Sigmoid colon (tissue), 7 donors: ENCODE measurements around the gene STEAP1. TPM values are rescaled to one million over a fixed set of nuclear protein-coding genes. Genes with fewer than 3 reads are reported as not detected.

Source experiments
- DNase-seq: peaks from one replicate; pipeline ENCODE4 v3.0.0-alpha.2; 2019
- H3K27ac ChIP-seq, 4 donors: fragments of 200-600 bp; sonication (generic); one replicate each; pipeline ENCODE4 v1.5.1; 2016 to 2019; ENCODE audit warnings: mild to moderate bottlenecking in 1 of 4
- H3K27me3 ChIP-seq, 3 donors: fragments of 200-600 bp; sonication (generic); one replicate each; pipeline ENCODE4 v1.5.1; 2019; ENCODE audit warnings: mild to moderate bottlenecking in 1 of 3
- H3K36me3 ChIP-seq, 4 donors: fragments of 200-600 bp; sonication (generic); one replicate each; pipeline ENCODE4 v1.5.1; 2016 to 2019
- H3K4me1 ChIP-seq, 4 donors: fragments of 200-600 bp; sonication (generic); one replicate each; pipeline ENCODE4 v1.5.1; 2017 to 2019
- H3K4me3 ChIP-seq, 4 donors: fragments of 200-600 bp; sonication (generic); one replicate each; pipeline ENCODE4 v1.5.1; 2017 to 2019; ENCODE audit warnings: mild to moderate bottlenecking in 2 of 4, moderate library complexity in 1 of 4
- H3K9me3 ChIP-seq, 4 donors: fragments of 200-600 bp in 3 of 4; sonication (generic) in 3 of 4; one replicate each; pipeline versions ENCODE4 v1.5.1 to v1.6.1; 2013 to 2019
- EP300 ChIP-seq, 4 donors: sonication (generic); formaldehyde crosslinking; IDR thresholded peaks; one replicate each; pipeline ENCODE4 v1.6.1; 2017; ENCODE audit warnings: antibody characterized with exemption in 4 of 4
- POLR2A ChIP-seq, 2 donors: fragments of 450-650 bp; IDR thresholded peaks; one replicate each; pipeline ENCODE4 v1.6.1; 2016; ENCODE audit warnings: antibody characterized with exemption in 2 of 2, mild to moderate bottlenecking in 2 of 2, moderate library complexity in 2 of 2
- POLR2AphosphoS5 ChIP-seq, 4 donors: sonication (generic); formaldehyde crosslinking; IDR thresholded peaks; one replicate each; pipeline ENCODE4 v1.6.1; 2017; ENCODE audit warnings: antibody characterized with exemption in 4 of 4
- WGBS, 2 donors: extraction: QIAGEN DNeasy Blood & Tissue Kit; methylation state at CpG; one replicate each; pipeline ENCODE4 v1.1.7; 2013; 5-methylcytosine and 5-hydroxymethylcytosine counted together
- intact Hi-C: fragments of 100-400 bp; cut with DNase I; formaldehyde crosslinking; loops from one replicate; pipeline ENCODE4 v1.15.1; 2023
- polyA plus RNA-seq, 3 donors: library from polyadenylated mRNA; stranded (reverse); fragments of 200-250 nt; gene quantifications; one replicate each; pipeline ENCODE4 v1.2.3, GENCODE V29; 2013
- total RNA-seq, 4 donors: library from RNA; depleted of rRNA; stranded (reverse); fragments of >200 nt; gene quantifications; one replicate each; pipeline ENCODE4 v1.1.0, GENCODE V29; 2016
- TF ChIP-seq, protein P1 (sequence below), 4 experiments: fragments of 450-650 bp in 3 of 4; fragments of 200-600 bp in 1 of 4; IDR thresholded peaks; one replicate each; pipeline ENCODE4 v1.5.1; 2016 to 2019; ENCODE audit warnings: antibody characterized with exemption in 4 of 4, mild to moderate bottlenecking in 3 of 4, moderate library complexity in 2 of 4
- donor health status: healthy with polysubstance abuse.
- donor health status: Bipolar disorder and iron deficiency.
- donor health status: healthy.

Gene STEAP1
- total and polyA plus RNA-seq, 7 donors = 6.2 to 15.6 (median 14.1) TPM

DNA sequence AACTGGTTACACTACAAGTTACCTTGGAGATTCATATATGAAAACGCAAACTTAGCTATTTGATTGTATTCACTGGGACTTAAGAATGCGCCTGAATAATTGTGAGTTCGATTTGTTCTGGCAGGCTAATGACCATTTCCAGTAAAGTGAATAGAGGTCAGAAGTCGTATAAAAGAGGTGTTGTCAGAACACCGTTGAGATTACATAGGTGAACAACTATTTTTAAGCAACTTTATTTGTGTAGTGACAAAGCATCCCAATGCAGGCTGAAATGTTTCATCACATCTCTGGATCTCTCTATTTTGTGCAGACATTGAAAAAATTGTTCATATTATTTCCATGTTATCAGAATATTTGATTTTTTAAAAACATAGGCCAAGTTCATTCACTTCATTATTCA is 9.3 kb downstream of the STEAP1 start:
- no peak for DNase-seq
- no peak for TF ChIP-seq POLR2AphosphoS5 (IDR thresholded peaks at IDR 0.05)
- TF ChIP-seq, protein P1, sequence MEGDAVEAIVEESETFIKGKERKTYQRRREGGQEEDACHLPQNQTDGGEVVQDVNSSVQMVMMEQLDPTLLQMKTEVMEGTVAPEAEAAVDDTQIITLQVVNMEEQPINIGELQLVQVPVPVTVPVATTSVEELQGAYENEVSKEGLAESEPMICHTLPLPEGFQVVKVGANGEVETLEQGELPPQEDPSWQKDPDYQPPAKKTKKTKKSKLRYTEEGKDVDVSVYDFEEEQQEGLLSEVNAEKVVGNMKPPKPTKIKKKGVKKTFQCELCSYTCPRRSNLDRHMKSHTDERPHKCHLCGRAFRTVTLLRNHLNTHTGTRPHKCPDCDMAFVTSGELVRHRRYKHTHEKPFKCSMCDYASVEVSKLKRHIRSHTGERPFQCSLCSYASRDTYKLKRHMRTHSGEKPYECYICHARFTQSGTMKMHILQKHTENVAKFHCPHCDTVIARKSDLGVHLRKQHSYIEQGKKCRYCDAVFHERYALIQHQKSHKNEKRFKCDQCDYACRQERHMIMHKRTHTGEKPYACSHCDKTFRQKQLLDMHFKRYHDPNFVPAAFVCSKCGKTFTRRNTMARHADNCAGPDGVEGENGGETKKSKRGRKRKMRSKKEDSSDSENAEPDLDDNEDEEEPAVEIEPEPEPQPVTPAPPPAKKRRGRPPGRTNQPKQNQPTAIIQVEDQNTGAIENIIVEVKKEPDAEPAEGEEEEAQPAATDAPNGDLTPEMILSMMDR (IDR thresholded peaks at IDR 0.05) = no peak
- no peak for TF ChIP-seq EP300 (IDR thresholded peaks at IDR 0.05)
- no peak for TF ChIP-seq POLR2A (IDR thresholded peaks at IDR 0.05)
- intact Hi-C loops = no loop called here
- 88 to 90% methylated on average over 5 of the region's 5 CpGs for WGBS, 2 donors
- Histone ChIP-seq H3K27ac (no peak overlapping the region), H3K9me3 (no peaks in the 10 kb centered on the region), H3K4me1 (no peaks in the 10 kb centered on the region), H3K4me3 (no peak overlapping the region), H3K27me3 (no peaks in the 10 kb centered on the region), H3K36me3 (no peaks in the 10 kb centered on the region)

- Histone ChIP-seq H3K4me3 (no peak overlapping the region), H3K27me3 (no peaks in the 10 kb centered on the region), H3K36me3 (no peaks in the 10 kb centered on the region), H3K4me1 (no peaks in the 10 kb centered on the region), H3K27ac (no peak overlapping the region), H3K9me3 (no peaks in the 10 kb centered on the region)
- no peak for TF ChIP-seq POLR2A (IDR thresholded peaks at IDR 0.05)
- TF ChIP-seq, protein P1 (IDR thresholded peaks at IDR 0.05) = no peak
- TF ChIP-seq EP300 (IDR thresholded peaks at IDR 0.05) = no peak
- no peak for TF ChIP-seq POLR2AphosphoS5 (IDR thresholded peaks at IDR 0.05)
- 13 to 68% methylated on average over 2 of the region's 2 CpGs for WGBS, 2 donors
- no peak for DNase-seq
- intact Hi-C loops = no loop called here
Observed at GRCh38 chr7:90165724-90166123, 11.5 kb downstream of the STEAP1 start.

DNA sequence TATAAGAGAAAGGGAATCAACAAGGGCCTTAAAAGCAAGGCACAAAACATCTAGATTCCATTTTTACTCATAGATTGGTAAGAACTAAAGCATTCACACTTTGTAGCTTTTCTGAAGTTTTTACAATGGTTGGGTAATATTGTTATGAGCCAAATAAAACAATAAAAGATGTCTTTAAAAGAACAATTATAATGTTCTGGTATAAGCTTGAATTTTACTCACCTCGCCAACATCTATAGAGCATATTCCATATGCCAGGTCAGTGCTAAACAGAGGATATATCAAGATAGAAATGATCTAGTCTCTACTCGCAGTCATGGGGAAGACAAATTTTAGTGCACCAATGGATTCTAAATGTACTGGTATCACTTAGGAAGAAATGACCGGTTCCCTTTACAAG is 11.9 kb downstream of the STEAP1 start:
- intact Hi-C loops = no loop called here
- no peak overlapping the region for H3K27ac ChIP-seq
- WGBS, 2 donors = 21 to 61% methylated on average over 3 of the region's 3 CpGs
- DNase-seq = no peak
- no peak overlapping the region for H3K4me3 ChIP-seq
- H3K4me1 ChIP-seq = no peaks in the 10 kb centered on the region
- TF ChIP-seq EP300 (IDR thresholded peaks at IDR 0.05) (no peak), POLR2A (IDR thresholded peaks at IDR 0.05) (no peak), POLR2AphosphoS5 (IDR thresholded peaks at IDR 0.05) (no peak)
- TF ChIP-seq, protein P1 (IDR thresholded peaks at IDR 0.05) = no peak
- H3K9me3 ChIP-seq = no peaks in the 10 kb centered on the region
- H3K27me3 ChIP-seq = no peaks in the 10 kb centered on the region
- H3K36me3 ChIP-seq = no peaks in the 10 kb centered on the region

- intact Hi-C loops = no loop called here
- Histone ChIP-seq H3K27me3 (no peaks in the 10 kb centered on the region), H3K4me3 (no peak overlapping the region), H3K4me1 (no peaks in the 10 kb centered on the region), H3K9me3 (no peaks in the 10 kb centered on the region), H3K27ac (no peak overlapping the region), H3K36me3 (no peaks in the 10 kb centered on the region)
- 48 to 78% methylated on average over 4 of the region's 4 CpGs for WGBS, 2 donors
- TF ChIP-seq, protein P1 (IDR thresholded peaks at IDR 0.05) = no peak
- no peak for TF ChIP-seq EP300 (IDR thresholded peaks at IDR 0.05)
- no peak for TF ChIP-seq POLR2A (IDR thresholded peaks at IDR 0.05)
- no peak for TF ChIP-seq POLR2AphosphoS5 (IDR thresholded peaks at IDR 0.05)
- no peak for DNase-seq
Observed at GRCh38 chr7:90167361-90167760, 13.1 kb downstream of the STEAP1 start.

- no peak for DNase-seq
- intact Hi-C loops = no loop called here
- Histone ChIP-seq H3K4me1 (no peaks in the 10 kb centered on the region), H3K4me3 (no peak overlapping the region), H3K27me3 (no peaks in the 10 kb centered on the region), H3K36me3 (no peaks in the 10 kb centered on the region), H3K9me3 (no peaks in the 10 kb centered on the region), H3K27ac (no peak overlapping the region)
- TF ChIP-seq EP300 (IDR thresholded peaks at IDR 0.05) (no peak), POLR2AphosphoS5 (IDR thresholded peaks at IDR 0.05) (no peak), POLR2A (IDR thresholded peaks at IDR 0.05) (no peak)
- TF ChIP-seq, protein P1 (IDR thresholded peaks at IDR 0.05) = no peak
- 96 to 98% methylated on average over 1 of the region's 1 CpG for WGBS, 2 donors
Observed at GRCh38 chr7:90169891-90170290, 15.6 kb downstream of the STEAP1 start.
